GM10847 (cell line): Measurements from ENCODE around the gene CTNNA3.

Experiments
- POLR2A ChIP-seq: IDR thresholded peaks from 2 replicates; pipeline ENCODE4 v1.6.1; 2011; ENCODE audit not compliant: insufficient read length; ENCODE audit errors: extremely low read depth

Gene CTNNA3

DNA sequence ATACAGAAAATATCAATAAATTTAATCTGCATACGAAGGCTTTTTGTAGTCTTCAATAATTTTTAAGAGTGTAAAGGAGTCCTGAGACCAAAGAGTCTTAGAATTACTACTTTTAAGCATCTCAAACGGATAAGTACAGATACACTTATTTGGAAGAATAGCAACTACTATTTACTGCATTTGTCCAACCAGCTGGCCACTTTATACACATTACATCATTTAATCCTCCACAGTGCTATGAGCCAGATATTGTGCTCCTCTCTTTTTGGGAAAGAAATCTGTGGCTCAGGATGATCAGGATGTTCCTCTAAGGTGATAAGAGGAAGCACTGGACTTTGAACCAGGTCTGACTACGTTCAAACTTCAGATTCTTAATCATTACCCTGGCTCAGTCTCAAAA is 1358.8 kb downstream of the CTNNA3 start:
- no peak for TF ChIP-seq POLR2A

GRCh38 chr10:66336791-66337190 is 1359.2 kb downstream of the CTNNA3 start:
- TF ChIP-seq POLR2A: no peak

- TF ChIP-seq POLR2A: no peak
Measured at GRCh38 chr10:66329147-66329546, 1366.8 kb downstream of the CTNNA3 start.

GRCh38 chr10:66326876-66327275 is 1369.1 kb downstream of the CTNNA3 start:
- TF ChIP-seq POLR2A: no peak

DNA sequence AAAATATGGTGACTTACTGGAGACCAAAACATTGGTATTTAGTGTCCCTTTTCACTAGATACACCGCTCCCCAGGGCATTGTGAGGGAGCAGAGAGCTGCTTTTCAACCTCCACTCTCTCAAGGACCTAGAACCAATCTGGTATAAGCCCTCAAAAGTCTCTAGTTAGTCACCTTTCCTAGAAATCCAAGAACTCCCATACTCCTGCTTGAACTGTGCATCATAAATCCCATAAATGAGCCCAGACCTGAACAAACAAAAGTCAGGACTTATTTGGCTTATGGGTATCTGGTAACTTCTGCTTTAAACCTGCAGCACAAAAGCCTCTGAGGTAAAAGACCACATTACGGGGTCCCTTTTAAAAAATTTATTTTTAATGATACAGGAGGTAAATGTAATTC is 1373.2 kb downstream of the CTNNA3 start:
- no peak for TF ChIP-seq POLR2A

- no peak for TF ChIP-seq POLR2A
Measured at GRCh38 chr10:66321723-66322665, 1374.0 kb downstream of the CTNNA3 start.

DNA sequence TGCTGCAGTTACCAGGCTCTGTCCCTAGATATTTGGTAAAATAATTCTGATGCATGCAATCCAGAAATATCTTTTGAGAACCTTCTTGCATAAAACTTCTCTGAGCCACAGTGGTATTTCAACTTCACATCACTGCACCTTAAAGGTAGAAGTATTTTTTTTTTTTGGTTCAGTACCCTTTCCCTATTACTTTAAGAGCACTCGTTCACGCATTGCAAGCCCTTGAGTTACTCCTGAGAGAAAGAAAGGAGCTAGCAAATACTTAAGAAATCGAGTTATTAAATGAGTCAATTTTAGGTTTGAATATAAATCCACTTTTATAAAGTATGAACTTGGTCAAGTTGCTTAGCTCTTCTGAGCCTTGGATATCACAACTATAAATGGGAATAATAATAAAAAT is 1377.2 kb downstream of the CTNNA3 start:
- no peak for TF ChIP-seq POLR2A

GRCh38 chr10:66307826-66308225 is 1388.2 kb downstream of the CTNNA3 start:
- no peak for TF ChIP-seq POLR2A

- TF ChIP-seq POLR2A: no peak
Measured at GRCh38 chr10:66301078-66301477, 1394.9 kb downstream of the CTNNA3 start.

DNA sequence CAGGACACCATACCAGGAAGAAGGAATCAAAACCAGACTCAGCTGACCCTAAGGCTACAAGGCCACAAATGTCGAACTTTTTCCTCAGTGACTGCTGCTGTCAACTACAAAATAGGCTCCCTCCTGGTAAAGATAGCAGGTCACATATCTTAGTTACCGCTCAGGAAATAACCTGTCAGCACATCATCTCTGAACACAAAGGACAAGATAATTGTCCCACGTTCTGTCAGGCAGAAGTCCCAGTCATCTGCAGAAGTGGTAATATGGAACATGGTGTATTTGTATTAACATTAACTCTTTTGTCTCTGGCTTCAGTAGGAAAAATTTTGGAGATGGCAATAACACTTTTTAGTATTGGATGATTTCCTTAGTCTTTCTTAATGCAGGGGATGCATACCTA is 1400.4 kb downstream of the CTNNA3 start:
- no peak for TF ChIP-seq POLR2A

GRCh38 chr10:66294538-66294937 is 1401.5 kb downstream of the CTNNA3 start:
- no peak for TF ChIP-seq POLR2A

- TF ChIP-seq POLR2A: no peak
Measured at GRCh38 chr10:66292922-66293321, 1403.1 kb downstream of the CTNNA3 start.

DNA sequence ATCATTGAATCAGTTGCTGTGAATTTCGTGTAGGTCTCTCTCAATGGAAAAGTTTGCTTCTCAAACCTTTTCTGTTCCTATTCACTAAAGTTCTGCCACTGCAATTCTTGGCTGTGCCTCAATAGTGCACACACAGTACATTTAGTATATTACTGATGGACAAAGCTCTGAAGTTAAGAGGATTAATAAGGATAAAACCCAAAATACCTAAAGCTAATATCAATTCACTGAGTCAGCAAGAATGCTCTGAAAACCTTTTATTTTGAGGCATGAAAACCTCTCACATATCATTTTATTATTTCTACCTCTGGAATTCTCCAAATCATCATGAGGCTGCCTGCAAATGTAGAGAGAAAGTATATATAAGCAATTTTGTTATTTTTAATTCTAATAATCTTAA is 1403.5 kb downstream of the CTNNA3 start:
- TF ChIP-seq POLR2A: no peak

DNA sequence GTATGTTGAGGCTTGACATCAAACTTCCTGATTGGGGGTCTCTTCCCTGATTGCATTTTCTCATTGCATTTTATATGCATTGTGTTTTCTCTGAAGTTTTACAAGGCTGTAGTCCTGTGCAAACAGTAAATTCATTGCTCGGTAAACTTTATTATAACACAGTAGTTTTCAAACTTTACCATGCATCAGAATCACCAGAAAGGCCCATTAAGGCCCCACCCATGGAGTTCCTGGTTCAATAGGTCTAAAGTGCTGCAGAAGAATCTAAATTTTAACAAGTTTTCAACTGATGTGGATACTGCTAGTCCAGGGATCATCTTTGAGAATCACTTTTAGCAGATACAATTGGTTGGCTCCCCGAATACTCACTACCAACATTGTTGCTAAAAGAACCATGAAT is 1404.9 kb downstream of the CTNNA3 start:
- no peak for TF ChIP-seq POLR2A

- TF ChIP-seq POLR2A: no peak
Measured at GRCh38 chr10:66284621-66285020, 1411.4 kb downstream of the CTNNA3 start.

DNA sequence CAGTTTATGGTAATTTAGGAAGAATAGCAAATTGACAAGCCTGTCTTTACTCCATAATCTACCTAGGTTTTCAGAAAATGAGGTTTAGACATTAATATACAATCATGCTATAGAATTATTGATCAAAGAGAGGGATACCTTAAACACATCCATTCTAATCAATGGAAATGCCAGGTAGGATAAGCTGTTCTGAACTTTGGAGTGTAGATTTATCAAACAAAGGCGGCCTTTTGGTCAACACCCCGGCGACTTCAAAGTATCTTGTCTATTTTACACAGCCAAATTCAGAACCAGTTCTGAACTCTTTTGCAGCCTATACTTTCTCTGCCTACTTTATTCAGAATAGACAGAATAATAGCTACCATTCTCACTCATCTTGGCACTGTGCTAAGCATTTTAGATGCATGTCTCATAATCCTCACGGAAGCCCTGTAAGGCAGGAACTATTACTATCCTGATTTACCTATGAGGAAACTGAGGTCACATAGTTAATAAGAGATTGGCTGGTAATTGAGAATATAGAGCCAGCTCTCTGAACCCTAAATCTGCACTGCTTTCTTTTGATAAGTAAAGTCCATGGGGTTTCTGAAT is 1412.0 kb downstream of the CTNNA3 start:
- no peak for TF ChIP-seq POLR2A
